Activated T-helper 1 cell treated with Interleukin-2 at 50 U/mL for 16 hours (primary cell): Measurements from ENCODE around the gene RPAIN.
"Not testable (repeated sequence)": the region's sequence is repeated elsewhere in the genome, so short reads cannot be mapped to it uniquely, and the experiment has no call there.

Source experiments
- DNase-seq: peaks from one replicate; pipeline ENCODE4 v3.0.0-alpha.2; 2020; ENCODE audit warnings: low read depth

RPAIN gene

GRCh38 chr17:5429191-5429887, 9.4 kb downstream of the RPAIN start:
- DNase-seq = no peak

- no peak for DNase-seq
Observed at GRCh38 chr17:5430413-5430999, 10.5 kb downstream of the RPAIN start.

GRCh38 chr17:5431234-5431633, 11.3 kb downstream of the RPAIN start:
- DNase-seq = not testable (repeated sequence)

GRCh38 chr17:5431949-5432556, 12.1 kb downstream of the RPAIN start:
- DNase-seq = no peak

- no peak for DNase-seq
Observed at GRCh38 chr17:5434984-5435383, 15.0 kb downstream of the RPAIN start.

- DNase-seq = not testable (repeated sequence)
Observed at GRCh38 chr17:5435781-5436315, 15.9 kb downstream of the RPAIN start.

GRCh38 chr17:5437721-5438317, 17.8 kb downstream of the RPAIN start:
- DNase-seq = no peak

GRCh38 chr17:5438716-5439445, 18.9 kb downstream of the RPAIN start, which contains the start of gene C1QBP:
Gene C1QBP, minus strand, starts transcription at chr17:5439155. Its CDS starts 82 bp downstream, at chr17:5439073.
- DNase-seq = peak; percentile 89

GRCh38 chr17:5439446-5439764, 19.4 kb downstream of the RPAIN start:
- no peak for DNase-seq

- DNase-seq = no peak
Observed at GRCh38 chr17:5443728-5444127, 23.7 kb downstream of the RPAIN start.

- no peak for DNase-seq
Observed at GRCh38 chr17:5444209-5444608, 24.2 kb downstream of the RPAIN start.

GRCh38 chr17:5446786-5447185, 26.8 kb downstream of the RPAIN start:
- no peak for DNase-seq

GRCh38 chr17:5464717-5465507, 44.9 kb downstream of the RPAIN start:
- DNase-seq = no peak

- DNase-seq = no peak
Observed at GRCh38 chr17:5466295-5466694, 46.3 kb downstream of the RPAIN start.

- no peak for DNase-seq
Observed at GRCh38 chr17:5467416-5467815, 47.4 kb downstream of the RPAIN start.

GRCh38 chr17:5468075-5468473, 48.1 kb downstream of the RPAIN start:
- DNase-seq = no peak

- no peak for DNase-seq
Observed at GRCh38 chr17:5472511-5472910, 52.5 kb downstream of the RPAIN start.

GRCh38 chr17:5473906-5474305, 53.9 kb downstream of the RPAIN start:
- no peak for DNase-seq

GRCh38 chr17:5478992-5479391, 59.0 kb downstream of the RPAIN start:
- DNase-seq = no peak

- no peak for DNase-seq
Observed at GRCh38 chr17:5480962-5481361, 61.0 kb downstream of the RPAIN start.

- no peak for DNase-seq
Observed at GRCh38 chr17:5481451-5481850, 61.5 kb downstream of the RPAIN start.
